ENCODE data around the gene STAG1.
"Not testable (repeated sequence)": the region's sequence is repeated elsewhere in the genome, so short reads cannot be mapped to it uniquely, and the experiment has no call there.

STAG1 gene

DNA sequence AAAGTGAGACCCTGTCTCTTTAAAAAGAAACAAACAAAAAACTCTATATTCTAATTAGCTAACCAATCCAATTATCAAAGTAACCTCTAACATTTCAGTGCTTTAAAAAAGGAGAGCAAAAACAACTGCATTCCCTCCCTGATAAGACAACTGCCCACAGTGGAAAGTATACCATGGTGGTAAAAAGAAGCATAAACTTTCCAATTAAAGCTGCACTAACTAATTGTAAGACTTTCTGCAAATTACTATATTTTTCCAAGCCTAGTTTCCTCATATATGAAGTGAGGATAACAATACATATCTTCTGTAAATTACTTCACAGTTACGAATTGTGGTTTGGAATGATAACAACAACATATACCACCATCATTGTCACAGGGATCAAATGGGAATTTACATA is 35.5 kb downstream of the STAG1 start:
- no peaks in the 10 kb centered on the region for H3K27me3 ChIP-seq (ENCODE audit: insufficient read depth, low read depth, severe bottlenecking)
- H3K27ac ChIP-seq, result no peak overlapping the region
- TF ChIP-seq, protein P1, sequence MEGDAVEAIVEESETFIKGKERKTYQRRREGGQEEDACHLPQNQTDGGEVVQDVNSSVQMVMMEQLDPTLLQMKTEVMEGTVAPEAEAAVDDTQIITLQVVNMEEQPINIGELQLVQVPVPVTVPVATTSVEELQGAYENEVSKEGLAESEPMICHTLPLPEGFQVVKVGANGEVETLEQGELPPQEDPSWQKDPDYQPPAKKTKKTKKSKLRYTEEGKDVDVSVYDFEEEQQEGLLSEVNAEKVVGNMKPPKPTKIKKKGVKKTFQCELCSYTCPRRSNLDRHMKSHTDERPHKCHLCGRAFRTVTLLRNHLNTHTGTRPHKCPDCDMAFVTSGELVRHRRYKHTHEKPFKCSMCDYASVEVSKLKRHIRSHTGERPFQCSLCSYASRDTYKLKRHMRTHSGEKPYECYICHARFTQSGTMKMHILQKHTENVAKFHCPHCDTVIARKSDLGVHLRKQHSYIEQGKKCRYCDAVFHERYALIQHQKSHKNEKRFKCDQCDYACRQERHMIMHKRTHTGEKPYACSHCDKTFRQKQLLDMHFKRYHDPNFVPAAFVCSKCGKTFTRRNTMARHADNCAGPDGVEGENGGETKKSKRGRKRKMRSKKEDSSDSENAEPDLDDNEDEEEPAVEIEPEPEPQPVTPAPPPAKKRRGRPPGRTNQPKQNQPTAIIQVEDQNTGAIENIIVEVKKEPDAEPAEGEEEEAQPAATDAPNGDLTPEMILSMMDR (IDR thresholded peaks at IDR 0.05; ENCODE audit: low read depth, low read length), result no peak
- H3K36me3 ChIP-seq, result no peaks in the 10 kb centered on the region; the same call in 1 of the 2 replicates
- H3K9me3 ChIP-seq (ENCODE audit: severe bottlenecking), result no peaks in the 10 kb centered on the region
- DNase-seq, result no peak
- no peak overlapping the region for H3K4me3 ChIP-seq (ENCODE audit: low read depth, low read length)

DNA sequence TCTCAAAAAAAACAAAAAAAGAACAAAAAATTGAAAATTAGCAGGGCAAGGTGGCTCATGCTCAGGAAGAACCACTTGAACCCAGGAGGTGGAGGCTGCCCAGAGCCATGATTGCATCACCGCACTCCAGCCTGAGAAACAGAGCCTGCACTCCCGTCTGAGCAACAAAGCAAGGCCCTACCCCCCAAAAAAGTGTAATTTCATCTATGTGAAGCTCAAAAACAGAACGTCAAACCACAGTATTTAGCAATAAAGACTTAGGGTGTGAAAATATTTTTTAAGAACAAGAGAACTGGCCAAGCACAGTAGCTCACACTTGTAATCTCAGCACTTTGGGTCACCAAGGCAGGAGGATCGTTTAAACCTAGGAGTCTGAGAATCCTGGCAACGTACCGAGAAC is 38.2 kb downstream of the STAG1 start:
- no peaks in the 10 kb centered on the region for H3K36me3 ChIP-seq
- no peaks in the 10 kb centered on the region for H3K9me3 ChIP-seq (ENCODE audit: severe bottlenecking)
- TF ChIP-seq, protein P1 (IDR thresholded peaks at IDR 0.05; ENCODE audit: low read depth, low read length), result no peak
- DNase-seq, result no peak
- no peaks in the 10 kb centered on the region for H3K27me3 ChIP-seq (ENCODE audit: insufficient read depth, low read depth, severe bottlenecking)
- no peak overlapping the region for H3K27ac ChIP-seq
- no peak overlapping the region for H3K4me3 ChIP-seq (ENCODE audit: low read depth, low read length)

DNA sequence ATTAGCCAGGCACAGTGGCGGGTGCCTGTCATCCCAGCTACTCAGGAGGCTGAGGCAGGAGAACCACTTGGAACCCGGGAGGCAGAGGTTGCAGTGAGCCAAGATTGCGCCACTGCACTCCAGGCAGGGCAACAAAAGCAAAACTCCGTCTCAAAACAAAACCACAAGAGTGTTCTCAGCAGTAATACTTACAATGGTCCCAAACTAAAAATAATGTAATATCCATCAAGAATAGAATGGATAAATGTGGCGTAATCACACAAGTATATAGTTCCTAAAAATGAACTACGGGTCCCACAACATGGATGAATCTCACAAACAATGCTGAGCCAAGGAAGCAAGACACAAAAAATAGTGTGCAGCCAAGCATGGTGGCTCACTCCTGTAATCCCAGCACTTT is 39.2 kb downstream of the STAG1 start:
- TF ChIP-seq, protein P1 (IDR thresholded peaks at IDR 0.05; ENCODE audit: low read depth, low read length), result no peak
- no peak overlapping the region for H3K27ac ChIP-seq
- no peak for DNase-seq

DNA sequence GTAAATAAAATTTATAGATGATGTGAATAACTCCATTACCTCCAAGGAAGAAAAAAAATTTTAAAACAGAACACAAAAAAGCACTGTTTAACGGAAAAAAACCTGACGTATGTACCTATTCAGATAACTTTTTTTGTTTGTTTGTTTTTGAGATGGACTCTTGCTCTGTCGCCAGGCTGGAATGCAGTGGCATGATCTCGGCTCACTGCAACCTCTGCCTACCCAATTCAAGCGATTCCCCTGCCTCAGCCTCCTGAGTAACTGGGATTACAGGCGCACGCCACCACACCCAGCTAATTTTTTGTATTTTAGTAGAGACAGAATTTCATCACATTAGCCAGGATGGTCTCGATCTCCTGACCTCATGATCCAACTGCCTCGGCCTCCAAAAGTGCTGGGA is 40.3 kb downstream of the STAG1 start:
- H3K27me3 ChIP-seq (ENCODE audit: insufficient read depth, low read depth, severe bottlenecking); H3K36me3 ChIP-seq; H3K9me3 ChIP-seq (ENCODE audit: severe bottlenecking); DNase-seq; H3K27ac ChIP-seq; H3K4me3 ChIP-seq (ENCODE audit: low read depth, low read length): not testable (repeated sequence)

More for the DNA sequence above, 39.2 kb downstream of the STAG1 start:
- H3K4me3 ChIP-seq (ENCODE audit: low read depth, low read length), result no peak overlapping the region
- no peaks in the 10 kb centered on the region for H3K9me3 ChIP-seq (ENCODE audit: severe bottlenecking)
- H3K27me3 ChIP-seq (ENCODE audit: insufficient read depth, low read depth, severe bottlenecking), result no peaks in the 10 kb centered on the region
- no peaks in the 10 kb centered on the region for H3K36me3 ChIP-seq

DNA sequence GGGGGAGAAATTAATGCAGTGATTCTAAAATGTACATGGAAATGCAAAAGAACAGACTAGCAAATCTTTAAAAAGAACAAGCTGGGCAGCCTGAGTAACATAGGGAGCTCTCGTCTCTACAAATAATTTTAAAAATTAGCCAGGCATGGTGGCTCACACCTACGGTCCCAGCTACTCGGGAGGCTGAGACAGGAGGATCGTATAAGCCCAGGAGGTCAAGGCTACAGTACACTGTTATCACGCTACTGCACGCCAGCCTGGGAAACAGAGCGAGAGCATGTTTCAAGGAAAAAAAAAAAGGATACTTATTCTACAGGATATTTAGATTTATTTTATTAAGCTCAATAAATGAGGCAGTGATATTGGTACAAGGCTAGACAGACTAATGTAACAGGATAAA is 40.9 kb downstream of the STAG1 start:
- no peak overlapping the region for H3K4me3 ChIP-seq (ENCODE audit: low read depth, low read length)
- H3K27ac ChIP-seq, result no peak overlapping the region
- no peaks in the 10 kb centered on the region for H3K36me3 ChIP-seq
- no peaks in the 10 kb centered on the region for H3K9me3 ChIP-seq (ENCODE audit: severe bottlenecking)
- no peak for DNase-seq
- no peaks in the 10 kb centered on the region for H3K27me3 ChIP-seq (ENCODE audit: insufficient read depth, low read depth, severe bottlenecking)
- TF ChIP-seq, protein P1 (IDR thresholded peaks at IDR 0.05; ENCODE audit: low read depth, low read length), result no peak

DNA sequence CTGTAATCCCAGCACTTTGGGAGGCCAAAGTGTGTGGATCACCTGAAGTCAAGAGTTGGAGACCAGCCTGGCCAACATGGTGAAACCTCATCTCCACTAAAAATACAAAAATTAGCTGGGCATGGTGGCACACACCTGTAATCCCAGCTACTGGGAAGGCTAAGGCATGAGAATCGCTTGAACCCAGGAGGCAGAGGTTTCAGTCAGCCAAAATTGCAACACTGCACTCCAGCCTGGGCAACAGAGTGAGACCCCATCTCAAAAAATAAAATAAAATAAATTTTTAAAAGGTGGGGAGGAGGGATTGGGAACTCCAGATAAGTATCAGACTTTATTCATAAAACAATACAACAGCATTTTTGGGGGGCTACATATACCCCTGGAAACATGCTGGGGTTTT is 42.4 kb downstream of the STAG1 start:
- H3K9me3 ChIP-seq (ENCODE audit: severe bottlenecking); DNase-seq; H3K27ac ChIP-seq; H3K27me3 ChIP-seq (ENCODE audit: insufficient read depth, low read depth, severe bottlenecking); H3K36me3 ChIP-seq; H3K4me3 ChIP-seq (ENCODE audit: low read depth, low read length): not testable (repeated sequence)

DNA sequence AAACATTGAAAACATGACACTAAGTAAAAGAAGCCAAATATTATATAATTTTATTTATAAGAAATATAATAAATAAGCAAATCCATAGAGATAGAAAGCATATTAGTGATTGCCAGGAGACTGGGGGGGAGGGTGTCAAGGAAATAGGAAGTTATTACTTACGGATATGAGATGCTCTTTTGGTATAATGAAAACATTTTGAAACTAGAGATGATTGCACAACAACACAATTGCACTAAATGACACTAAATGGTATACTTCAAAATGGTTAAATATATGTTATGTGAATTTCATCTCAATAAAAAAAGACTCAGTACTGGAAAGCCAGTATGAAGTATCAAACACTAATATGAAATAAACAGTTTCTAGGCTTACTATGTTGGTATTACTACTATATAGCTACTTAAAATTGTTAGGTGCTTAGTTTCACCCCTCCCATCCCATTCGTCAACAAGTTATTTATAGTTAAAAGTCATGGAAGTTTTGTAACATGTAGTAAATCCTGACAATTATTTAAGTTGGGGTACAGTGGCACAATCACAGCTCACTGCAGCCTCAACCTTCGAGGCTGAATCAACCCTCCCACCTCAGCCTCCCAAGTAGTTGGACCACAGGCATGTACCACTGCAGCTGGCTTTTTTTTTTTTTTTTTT is 43.7 kb downstream of the STAG1 start:
- TF ChIP-seq, protein P1 (IDR thresholded peaks at IDR 0.05; ENCODE audit: low read depth, low read length), result no peak
- H3K27me3 ChIP-seq (ENCODE audit: insufficient read depth, low read depth, severe bottlenecking), result no peaks in the 10 kb centered on the region
- DNase-seq, result no peak
- no peak overlapping the region for H3K27ac ChIP-seq
- no peaks in the 10 kb centered on the region for H3K36me3 ChIP-seq
- H3K4me3 ChIP-seq (ENCODE audit: low read depth, low read length), result no peak overlapping the region
- H3K9me3 ChIP-seq (ENCODE audit: severe bottlenecking), result no peaks in the 10 kb centered on the region
